GM19023 (cell line): ENCODE measurements around the gene RPS5.

Experiments used
- ATAC-seq: cut with Tn5 transposase; IDR thresholded peaks from one replicate; pipeline ENCODE4 v1.9.1; 2021; ENCODE audit warnings: mild to moderate bottlenecking, moderate library complexity; ENCODE audit not compliant: unreplicated experiment

Gene RPS5

DNA sequence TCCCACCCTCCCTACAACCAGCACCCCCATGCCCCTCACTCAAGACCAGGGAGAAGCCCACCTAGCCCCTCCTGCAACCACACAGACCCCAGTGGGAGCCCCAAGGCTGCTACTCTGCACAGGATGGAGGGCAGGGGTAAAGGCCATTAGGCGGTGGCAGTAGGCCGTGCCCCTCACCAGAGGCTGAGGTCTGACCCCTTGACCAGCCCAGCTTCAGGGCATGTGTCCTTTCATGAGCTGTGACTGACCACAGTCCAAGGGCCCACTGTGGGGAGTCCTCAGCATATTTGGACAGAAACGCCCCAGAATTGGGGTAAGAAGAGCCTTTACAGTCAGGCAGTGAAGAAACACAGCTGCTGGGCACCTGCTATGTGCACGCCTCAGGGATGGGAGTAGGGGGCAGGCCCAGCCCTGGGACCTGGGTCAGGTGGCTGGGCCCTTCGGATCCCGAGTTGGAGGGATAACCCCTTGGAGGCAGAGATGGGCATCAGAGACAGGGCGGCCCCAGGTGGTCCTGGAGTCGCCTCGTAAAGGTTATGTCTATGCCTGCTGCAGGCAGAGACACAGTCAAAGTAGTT, 1.7 kb upstream of the RPS5 start:
- ATAC-seq: no peak

DNA sequence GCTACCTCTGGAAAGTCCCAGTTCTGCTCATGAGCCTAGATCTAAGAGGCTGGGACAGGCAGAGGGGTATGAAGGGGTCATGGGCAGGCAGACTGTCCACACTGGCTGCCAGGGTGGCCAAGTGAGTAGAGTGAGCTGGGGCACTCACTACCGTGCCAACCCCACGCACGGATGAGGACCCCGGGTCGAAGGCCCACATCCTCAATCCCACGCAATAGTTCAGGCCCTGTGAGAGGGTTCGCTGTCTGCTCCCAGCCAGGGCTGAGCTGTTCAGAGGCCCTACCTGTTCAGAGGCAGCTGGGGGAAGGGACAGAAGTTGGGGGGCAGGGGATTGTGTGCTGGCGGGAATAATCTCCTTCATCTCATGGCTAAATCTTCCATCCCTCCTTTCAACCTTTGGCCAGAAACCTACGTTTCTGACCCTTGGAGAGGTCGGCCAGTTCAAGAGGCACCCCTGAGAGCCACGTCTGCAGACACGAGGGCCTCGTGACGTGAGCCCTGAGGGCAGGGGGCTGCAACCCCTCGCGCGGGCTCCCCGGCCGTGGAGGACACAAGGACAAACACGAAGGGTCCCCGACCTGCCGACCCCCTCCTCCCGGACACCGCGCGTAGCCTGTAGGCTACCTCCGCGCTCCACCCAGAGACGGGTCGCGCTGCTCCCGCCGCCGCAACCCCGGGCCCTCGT, 1.0 kb upstream of the RPS5 start:
- peak; percentile 10 for ATAC-seq

DNA sequence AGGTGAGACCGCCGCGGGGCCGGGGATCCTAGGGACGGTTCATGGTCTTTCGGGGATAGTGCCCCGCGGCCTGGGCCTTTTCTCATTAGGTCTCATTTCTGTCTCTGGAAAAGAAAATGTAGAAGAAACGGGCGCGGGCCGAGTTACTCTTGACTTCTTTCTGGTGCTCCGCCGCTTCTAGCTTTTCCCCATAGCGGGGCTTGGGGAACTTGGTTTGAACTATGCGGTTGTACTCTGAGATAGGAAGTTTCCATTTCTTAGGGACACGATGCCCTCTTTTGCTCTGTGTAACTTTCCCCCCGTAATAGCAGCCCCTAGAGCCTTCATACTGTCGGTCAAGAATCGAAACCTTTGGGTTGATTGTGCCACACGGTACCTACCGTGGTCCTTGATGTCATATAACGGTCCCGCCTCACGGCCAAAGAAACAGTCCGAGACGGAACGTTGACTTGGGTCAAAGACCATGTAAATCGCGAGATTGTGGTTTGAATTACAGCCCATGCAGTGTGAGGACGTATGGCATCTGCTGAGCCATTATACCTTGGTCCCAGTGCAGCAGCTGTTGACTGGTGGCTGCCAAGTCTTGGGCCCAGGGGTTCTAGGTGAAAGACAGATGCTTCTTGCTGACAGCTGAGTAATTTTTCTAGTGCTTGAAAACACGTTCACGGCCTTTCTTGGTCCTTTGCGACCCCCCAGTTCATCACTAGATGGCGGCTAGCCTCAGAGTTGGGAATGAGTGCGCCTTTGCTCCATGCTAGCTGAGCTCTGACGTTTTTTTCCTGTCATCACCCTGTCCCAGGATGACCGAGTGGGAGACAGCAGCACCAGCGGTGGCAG, 487 bp downstream of the RPS5 start:
- no peak for ATAC-seq

DNA sequence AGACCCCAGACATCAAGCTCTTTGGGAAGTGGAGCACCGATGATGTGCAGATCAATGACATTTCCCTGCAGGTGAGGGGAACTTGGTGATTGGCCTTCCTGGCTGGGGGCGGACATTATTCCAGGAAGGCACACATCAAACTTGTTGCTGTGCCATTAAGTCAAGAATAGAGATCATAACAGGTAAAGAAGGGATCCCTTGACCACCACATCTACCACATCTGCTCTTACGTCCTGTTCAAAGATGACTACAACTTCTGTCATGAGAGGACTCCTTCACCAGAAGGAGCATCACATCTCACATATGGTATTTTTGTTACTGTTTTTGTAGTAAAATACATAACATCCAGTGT, 1.1 kb downstream of the RPS5 start:
- no peak for ATAC-seq

DNA sequence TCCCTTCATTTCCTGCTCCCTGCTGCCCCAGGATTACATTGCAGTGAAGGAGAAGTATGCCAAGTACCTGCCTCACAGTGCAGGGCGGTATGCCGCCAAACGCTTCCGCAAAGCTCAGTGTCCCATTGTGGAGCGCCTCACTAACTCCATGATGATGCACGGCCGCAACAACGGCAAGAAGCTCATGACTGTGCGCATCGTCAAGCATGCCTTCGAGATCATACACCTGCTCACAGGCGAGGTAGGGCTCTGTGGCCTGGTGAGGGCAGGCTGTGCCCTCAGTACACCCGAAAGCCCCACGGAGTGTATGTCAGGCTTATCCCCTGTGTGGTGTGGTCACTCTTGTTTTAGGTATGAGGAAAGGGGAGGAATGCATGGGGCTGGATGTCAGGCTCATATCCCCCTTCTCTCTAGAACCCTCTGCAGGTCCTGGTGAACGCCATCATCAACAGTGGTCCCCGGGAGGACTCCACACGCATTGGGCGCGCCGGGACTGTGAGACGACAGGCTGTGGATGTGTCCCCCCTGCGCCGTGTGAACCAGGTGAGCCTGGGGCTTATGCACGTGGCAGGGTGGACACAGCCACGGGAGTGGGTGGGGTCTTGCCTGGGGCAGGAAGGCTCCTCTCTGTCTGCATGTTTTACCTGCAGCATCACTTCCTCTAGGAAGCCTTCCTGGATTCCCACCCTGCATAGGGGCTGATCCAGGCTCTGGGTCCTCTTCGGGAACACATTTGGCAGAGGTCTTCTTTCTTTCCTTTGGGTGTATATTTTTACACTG, 6.1 kb downstream of the RPS5 start:
- no peak for ATAC-seq

DNA sequence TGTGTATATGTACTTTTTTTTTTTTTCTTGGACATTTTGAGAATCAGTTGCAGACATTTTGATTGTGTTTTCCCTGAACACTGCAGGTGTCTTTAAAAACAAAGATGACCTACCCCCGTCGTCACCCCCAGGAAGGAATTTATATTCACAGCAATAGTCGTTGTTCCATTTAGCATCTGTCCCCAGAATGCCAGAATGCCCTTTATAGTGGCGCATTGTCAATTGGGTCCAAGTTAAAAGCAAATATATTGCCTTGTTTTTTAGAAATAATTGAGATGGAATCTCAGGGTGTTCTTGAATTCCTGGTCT, 6.6 kb downstream of the RPS5 start:
- ATAC-seq: no peak

DNA sequence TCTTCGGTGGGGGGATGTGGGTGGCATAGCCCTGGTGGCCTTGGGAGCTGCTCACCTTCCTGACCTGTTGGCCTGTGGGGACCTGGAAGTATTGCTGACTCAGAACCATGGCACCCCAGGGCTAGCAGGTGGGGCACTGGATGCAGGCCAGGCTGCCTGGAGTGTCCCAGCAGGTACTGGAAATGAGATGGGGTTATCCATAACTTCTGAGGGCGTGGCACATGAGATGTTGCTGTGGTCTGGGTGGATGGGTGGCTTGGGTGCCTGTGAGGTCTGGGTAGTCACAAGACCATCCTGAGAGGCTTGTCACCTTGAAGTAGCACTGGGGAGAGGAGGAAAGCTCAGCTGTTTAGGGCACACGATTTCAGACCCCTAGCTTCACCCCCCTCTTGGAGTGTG, 7.8 kb downstream of the RPS5 start:
- ATAC-seq: no peak

DNA sequence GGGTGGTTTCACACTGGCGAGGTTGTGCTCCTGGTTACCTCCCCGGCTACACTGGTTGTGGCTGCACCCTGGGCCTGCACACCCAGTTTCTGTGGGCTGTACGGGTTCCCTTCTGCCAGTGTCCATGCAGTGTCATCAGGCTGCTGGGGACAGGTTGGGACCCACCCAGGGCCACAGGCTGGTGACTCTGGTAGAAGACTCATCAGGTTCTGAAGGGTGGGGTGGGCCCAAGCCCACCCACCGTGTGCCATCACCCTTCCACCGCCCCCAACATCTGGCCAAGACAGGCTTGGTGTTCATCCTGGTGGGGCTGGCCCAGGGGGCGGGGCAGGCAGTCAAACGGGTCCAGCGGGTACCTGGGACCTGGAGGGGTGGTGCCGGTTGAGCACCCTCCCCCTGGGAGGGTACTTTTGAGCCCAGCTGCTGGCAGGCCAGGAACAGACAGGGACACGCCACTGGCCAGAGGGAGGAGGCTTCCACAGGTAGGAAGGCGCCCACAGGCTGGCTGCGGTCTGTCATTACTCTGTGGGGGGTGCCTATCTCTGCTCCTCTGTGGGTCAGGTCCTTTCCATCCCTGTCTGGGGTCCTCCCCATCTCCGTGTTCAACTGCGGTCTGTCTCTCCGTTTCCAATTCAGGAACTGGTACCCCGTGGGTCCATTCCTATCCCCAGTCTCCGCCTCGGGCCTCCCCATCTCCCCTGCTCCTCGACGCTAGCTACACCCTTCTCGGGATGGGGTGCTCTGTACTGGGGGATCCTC, 8.3 kb downstream of the RPS5 start, which contains the start of gene RNF225:
TSS of gene RNF225 (plus strand) at position 437 of the 759 bp plus-strand sequence. CDS start 434 bp downstream, outside the sequence.
- no peak for ATAC-seq

DNA sequence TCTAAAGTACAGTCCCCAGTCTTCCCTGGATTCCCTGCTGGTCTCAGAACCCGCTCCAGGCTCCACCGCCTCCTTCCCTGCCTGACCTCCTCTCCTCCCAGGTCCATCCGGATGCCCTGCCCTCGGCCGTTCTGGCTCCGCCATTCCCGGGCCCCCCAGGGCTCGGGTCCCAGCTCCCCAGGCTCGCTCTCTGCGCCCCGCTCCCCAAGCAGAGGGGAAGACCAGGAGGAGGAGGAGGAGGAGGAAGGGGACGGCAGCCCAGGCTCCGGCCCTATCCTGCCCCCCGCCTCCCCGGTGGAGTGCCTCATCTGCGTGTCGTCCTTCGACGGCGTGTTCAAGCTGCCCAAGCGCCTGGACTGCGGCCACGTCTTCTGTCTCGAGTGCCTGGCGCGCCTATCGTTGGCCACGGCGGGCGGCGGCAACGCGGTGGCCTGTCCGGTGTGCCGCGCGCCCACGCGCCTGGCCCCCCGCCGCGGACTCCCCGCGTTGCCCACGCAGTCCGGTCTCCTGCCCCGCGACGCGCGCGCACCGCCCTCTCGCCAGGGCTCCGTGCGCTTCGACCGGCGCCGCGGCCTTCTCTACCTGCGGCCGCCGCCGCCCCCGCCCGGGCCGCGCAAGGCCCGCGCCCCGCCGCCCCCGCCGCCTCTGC, 9.0 kb downstream of the RPS5 start:
- no peak for ATAC-seq

DNA sequence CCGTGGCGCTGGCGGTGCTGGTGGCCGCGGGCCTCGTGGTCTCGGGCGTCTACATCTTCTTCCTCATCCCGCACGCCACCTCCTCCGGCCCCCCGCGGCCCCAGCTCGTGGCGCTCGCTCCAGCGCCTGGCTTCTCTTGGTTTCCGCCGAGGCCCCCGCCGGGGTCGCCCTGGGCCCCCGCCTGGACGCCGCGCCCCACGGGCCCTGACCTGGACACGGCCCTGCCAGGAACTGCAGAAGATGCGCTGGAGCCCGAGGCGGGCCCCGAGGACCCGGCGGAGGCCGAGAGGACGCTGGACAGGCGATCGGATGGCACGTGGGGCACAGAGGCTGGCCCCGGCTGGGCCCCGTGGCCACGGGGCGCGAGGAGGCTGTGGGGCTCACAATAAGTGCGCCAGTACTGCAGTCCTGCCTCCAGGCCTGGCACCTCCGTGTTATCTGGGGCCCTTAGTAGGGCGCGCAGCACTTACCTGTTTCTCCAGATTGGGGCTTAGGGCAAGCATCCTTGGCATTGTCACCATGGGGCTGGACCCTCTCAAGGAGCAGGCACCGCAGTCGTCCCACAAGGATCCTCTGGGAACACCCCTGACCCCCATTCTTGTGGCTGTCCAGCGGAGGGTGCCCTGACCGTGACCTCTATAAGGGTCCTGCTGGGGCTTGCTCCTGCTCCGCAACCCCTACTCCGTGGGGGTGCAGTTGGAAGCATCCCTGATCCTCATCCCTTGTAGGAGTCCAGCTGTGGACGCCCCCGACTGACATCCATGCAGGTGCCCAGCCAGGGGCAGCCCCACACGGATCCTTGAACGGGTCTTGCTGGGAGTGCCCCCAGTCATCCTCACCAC, 9.8 kb downstream of the RPS5 start:
- ATAC-seq: no peak

DNA sequence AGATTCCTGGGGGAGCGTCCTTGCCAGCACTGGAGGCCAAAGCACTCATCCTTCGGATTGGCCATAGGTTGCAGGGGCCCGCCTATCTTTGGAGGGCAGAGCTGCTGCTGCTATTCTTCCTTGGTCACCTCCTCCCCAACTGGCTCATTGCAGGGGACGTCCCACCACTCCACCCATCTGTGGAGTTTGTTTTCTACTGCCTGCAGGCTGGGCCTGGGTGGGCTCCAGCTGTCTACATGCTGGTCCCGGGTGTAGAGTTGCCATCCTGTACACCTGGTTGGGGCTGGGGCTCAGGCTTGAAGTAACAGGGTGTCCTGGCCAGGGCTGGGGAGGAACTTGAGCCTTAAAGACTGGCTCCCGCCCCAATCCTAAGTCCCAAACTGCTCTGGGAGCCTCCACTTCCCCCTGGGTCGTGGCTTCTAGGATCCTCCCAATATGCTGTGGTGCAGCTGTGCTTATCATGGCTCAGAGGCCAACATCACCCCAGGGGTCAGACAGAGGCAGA, 10.5 kb downstream of the RPS5 start:
- no peak for ATAC-seq

DNA sequence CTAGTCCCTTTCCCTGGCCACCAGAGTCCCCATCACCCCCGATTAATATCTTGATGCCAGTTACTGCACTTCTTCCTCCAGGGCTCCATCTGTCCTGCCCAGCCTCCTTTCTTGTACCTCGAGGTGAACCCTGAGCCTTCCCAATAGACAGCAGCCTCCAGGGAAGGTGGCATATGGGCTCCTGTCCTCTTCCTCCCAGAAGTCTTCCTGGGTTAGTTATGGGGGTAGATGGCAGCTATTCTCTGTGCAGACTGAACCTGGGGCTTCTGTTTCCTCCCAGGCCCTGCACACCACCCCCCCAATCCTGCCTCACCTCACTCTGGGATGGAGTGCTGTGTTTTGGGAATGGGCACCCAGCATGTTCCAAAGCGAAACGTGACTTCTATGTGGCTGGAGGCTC, 11.0 kb downstream of the RPS5 start:
- ATAC-seq: no peak

DNA sequence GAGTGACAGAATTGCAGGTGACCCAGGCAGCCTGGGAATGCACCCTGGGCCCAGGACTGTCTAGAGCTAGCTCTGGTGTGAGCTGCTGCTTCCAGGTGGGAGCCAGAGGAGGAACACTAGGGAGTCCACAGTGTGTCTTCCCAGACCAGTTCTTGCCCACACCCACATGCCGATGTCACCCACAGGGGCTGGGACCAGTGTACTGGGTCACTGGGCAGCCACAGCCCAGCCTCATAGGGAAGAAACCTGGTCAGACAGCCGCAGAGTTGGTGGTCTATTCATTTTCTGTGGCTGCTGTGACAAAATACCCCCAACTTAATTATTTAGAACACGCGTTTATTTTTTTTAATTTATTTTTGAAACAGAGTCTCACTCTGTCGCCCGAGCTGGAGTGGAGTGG, 11.5 kb downstream of the RPS5 start:
- no peak for ATAC-seq

DNA sequence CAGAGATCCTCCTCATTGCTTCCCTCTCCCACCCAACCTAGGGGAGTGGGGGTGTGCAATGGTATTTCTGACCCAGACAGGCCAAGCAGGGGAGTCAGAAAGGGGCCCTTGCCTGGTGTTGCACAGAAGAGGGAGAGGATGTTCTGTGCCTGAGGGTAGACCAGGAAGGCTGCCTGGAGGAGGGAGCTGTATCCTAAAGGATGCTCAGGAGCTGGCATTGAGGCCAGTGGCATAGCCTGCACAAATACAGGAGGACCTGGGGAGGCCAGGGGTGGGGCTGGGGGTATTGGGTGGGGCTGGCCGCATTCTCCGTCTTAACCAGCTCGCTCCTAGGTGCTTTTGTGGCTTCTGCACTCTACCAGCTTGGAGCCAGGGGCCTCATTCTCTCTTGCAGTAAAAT, 12.8 kb downstream of the RPS5 start:
- ATAC-seq: no peak

DNA sequence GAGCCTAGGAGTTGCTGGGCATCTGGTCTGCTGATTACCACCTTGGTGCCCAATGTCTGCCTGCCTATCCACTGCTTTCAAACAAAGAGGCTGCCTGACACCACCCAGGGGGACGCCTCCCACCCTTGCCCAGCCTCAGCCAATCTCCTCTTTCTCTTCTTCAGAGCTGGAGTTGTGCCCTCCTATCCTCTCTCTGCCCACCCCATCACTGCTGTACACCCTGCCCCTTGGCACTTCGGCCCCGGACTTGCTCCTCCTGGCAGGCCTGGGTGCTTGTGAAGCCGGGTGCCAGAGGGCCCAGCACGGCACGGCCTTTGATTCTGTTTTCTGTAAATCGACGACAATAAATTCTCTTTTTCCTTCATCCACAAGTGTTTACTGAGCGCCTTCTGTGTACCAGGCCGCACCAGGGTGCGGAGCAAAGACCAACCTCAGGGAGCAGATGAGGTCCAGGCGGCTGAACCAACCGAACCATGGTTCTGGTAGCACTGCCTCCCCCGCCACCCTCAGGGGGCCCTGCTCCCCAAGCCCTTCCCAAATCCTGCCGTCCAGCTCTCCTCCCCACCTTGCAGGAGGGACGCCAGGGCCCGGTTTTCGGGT, 13.3 kb downstream of the RPS5 start:
- no peak for ATAC-seq

DNA sequence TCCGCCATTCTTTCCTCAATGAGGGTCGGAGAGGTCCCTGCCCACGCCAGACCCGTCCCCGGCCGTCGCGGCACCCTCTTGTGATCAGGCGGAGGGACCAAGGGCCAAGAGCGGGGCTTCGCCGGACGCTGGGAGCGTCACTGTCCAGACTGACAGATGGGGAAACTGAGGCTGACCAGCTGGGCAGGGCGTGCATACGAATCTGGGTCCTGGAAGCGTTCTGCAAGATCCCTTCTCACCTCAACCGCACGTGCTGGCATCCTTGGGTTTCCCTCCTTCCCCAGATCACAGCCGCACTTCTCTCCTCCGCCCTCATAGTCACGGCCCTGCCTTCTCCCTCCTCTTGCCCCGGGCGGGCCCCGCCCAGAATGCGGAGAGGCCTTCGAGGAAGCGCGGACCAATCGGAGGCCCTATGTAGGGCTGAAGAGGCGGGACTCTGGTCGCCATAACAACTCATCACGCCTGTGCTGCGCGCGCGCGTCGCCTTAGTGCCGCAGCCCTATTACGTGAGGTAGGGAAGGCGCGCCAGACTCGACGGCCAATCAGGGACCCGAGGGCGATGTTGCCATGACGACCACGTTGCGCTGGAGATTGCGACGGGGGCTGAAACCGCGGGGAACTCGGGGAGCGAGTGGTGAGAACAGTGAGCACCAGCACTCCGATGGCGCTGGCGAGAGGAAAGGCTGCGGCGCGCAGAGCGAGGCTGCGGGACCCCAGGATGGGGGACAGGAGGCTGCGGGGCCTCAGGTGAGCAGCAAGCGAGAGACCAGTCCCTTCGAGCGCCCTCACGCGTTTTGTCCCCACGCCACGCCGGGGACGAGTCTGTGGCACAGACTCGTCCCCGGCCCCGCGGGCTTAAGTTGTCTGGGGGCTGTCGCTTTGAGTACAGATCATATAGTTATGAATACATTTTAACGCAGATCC, 14.1 kb downstream of the RPS5 start:
- peak; percentile 97 for ATAC-seq

DNA sequence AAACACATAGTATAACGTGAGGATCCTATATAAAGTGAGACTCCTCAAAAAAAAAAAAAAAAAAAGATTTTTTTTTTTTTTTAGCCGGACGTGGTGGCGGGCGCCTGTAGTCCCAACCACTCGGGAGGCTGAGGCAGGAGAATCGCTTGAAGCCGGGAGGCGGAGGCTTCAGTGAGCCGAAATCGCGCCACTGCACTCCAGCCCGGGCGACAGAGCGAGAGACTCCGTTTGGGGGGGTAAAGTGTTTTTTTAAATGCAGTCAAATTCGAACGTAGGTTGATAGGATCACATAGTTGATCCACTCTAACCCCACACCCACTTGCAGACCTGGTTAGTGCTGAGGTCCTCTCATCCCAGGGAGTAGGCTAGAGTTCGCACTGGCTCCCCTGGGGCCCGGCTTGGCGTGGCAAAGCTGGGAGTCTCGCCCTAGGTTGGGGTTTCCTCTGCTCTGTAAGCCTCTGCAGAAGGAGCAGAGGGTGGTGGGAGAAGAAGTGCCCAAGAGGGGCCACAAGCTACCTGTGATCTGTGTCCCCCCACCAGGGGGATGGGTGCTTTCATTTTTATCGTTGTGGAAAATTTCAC, 14.9 kb downstream of the RPS5 start:
- no peak for ATAC-seq
